ENCODE results near the gene MTHFD1. TPM values are rescaled to one million over a fixed set of nuclear protein-coding genes. Genes with fewer than 3 reads are reported as not detected.
"Not testable (repeated sequence)": the region's sequence is repeated elsewhere in the genome, so short reads cannot be mapped to it uniquely, and the experiment has no call there.

MTHFD1 gene
- polyA plus RNA-seq, 1 donor from 2014 or later = 74.7 TPM

DNA sequence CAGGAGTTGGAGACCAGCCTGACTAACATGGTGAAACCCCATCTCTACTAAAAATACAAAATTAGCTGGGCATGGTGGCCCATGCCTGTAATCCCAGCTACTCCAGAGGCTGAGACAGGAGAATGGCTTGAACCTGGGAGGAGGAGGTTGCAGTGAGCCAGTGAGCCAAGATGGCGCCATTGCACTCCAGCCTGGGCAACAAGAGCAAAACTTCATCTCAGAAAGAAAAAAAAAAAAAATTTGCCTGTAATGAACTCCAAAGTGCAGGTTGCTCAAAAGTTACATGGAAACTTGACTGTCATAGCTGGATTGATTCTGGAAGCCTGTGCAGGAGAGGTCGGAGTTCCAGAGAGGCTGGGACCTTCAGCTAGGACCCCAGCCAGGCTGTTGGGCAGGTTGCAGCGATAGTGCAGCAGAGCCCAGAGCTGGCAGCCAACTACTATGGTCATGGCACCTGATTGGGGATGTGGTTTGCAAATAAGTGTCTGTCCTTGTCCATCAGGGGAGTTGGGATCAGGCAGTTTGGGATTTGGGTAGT lies 5.1 kb downstream of the MTHFD1 start:
- not testable (repeated sequence) for H3K27me3 Mint-ChIP-seq, H3K4me3 Mint-ChIP-seq

DNA sequence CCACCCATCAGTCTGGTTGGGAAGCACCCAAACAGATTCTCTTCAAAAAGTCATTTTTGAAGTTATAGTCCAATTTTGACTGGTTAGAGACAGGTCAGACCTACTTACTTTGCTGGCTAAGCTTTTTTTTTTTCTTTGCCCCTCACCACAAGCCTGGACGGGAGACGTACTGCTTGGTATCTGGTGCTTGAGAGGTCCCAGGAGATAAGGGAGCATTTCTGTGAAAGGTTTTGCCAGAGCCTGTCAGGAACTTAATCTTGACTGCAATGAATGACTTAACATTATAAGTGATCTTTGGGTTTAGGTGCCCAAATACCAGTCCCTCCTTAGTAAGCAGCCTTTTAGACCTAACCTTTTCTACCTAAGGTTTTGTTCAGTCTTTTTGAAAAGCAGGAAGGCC lies 6.3 kb downstream of the MTHFD1 start:
- Mint-ChIP-seq H3K27ac (no peak overlapping the region), H3K36me3 (peaks cover 6% of the 10 kb centered on the region), H3K9me3 (no peaks in the 10 kb centered on the region), H3K4me3 (no peak overlapping the region), H3K4me1 (peaks cover 34 to 52% (median 49%) of the 10 kb centered on the region in 3 donors), H3K27me3 (no peaks in the 10 kb centered on the region)

More for the DNA sequence above, 5.1 kb downstream of the MTHFD1 start:
- not testable (repeated sequence) for H3K9me3 Mint-ChIP-seq, H3K27ac Mint-ChIP-seq, H3K36me3 Mint-ChIP-seq
- H3K4me1 Mint-ChIP-seq = peaks cover 37 to 53% (median 51%) of the 10 kb centered on the region in 3 donors

- no peak overlapping the region for H3K4me3 Mint-ChIP-seq
- H3K27me3 Mint-ChIP-seq = no peaks in the 10 kb centered on the region
- H3K4me1 Mint-ChIP-seq = peaks cover 31 to 46% (median 44%) of the 10 kb centered on the region in 3 donors
- H3K27ac Mint-ChIP-seq = peak overlapping the region in 1 of 3 donors; percentile 87
- H3K9me3 Mint-ChIP-seq = no peaks in the 10 kb centered on the region
- peaks cover 6% of the 10 kb centered on the region for H3K36me3 Mint-ChIP-seq
Observed at GRCh38 chr14:64394977-64395633, 7.0 kb downstream of the MTHFD1 start.

- Mint-ChIP-seq H3K4me3 (peak overlapping the region; percentile 23 to 91 (median 51)), H3K36me3 (peaks cover 10% of the 10 kb centered on the region), H3K4me1 (peaks cover 10 to 17% (median 13%) of the 10 kb centered on the region in 3 donors), H3K27me3 (no peaks in the 10 kb centered on the region), H3K9me3 (no peaks in the 10 kb centered on the region), H3K27ac (peak overlapping the region in 1 of 3 donors; percentile 52)
Observed at GRCh38 chr14:64400829-64401459, 12.8 kb downstream of the MTHFD1 start.

- Mint-ChIP-seq H3K4me1 (peaks cover 10 to 17% (median 13%) of the 10 kb centered on the region in 3 donors), H3K9me3 (no peaks in the 10 kb centered on the region), H3K27me3 (no peaks in the 10 kb centered on the region), H3K36me3 (peaks cover 10% of the 10 kb centered on the region), H3K4me3 (peak overlapping the region in 1 of 4 donors; percentile 43), H3K27ac (no peak overlapping the region)
Observed at GRCh38 chr14:64401949-64402348, 13.8 kb downstream of the MTHFD1 start.

DNA sequence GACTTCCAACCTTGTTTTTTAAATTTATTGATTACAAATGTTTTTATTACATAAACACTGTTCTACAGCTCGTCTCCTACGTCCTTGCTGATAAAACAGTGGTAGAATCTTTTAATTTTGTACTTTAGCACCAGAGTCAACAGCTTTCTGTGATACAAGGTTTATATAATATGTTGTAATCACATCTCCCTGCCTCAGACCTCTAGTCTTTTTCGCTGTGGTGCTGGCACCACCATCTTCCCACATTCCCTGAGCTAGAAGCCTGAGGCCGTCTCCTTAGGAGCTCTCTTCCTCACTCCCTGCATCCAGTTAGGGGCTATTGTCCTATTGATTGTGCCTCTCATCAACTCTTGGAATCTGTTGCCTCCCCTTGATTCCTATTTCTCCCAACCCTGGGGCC lies 17.1 kb downstream of the MTHFD1 start:
- Mint-ChIP-seq H3K27ac (peak overlapping the region in 1 of 3 donors; percentile 19), H3K9me3 (no peaks in the 10 kb centered on the region), H3K36me3 (peaks cover 13% of the 10 kb centered on the region), H3K27me3 (no peaks in the 10 kb centered on the region), H3K4me3 (no peak overlapping the region), H3K4me1 (peaks cover 11 to 26% (median 20%) of the 10 kb centered on the region in 3 donors)

DNA sequence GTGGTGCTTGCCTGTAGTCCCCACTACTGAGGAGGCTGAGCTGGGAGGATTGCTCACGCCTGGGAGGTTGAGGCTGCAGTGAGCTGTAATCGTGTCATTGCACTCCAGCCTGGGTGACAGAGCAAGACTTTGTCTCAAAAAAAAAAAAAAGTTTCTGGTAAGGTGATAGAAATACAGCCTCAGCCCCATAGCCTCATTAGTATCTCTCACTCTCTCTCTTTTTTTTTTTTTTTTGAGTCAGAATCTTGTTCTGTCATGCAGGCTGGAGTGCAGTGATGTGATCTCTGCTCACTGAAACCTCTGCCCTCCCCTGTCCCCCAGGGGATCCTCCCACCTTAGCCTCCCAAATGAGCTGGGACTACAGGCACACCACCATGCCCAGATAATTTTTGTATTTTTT lies 19.2 kb downstream of the MTHFD1 start:
- peaks cover 6 to 22% (median 17%) of the 10 kb centered on the region in 3 donors for H3K4me1 Mint-ChIP-seq
- peak overlapping the region in 1 of 4 donors; percentile 66 for H3K4me3 Mint-ChIP-seq
- peaks cover 9% of the 10 kb centered on the region for H3K36me3 Mint-ChIP-seq
- peak overlapping the region in 1 of 3 donors; percentile 47 for H3K27ac Mint-ChIP-seq
- H3K9me3 Mint-ChIP-seq = no peaks in the 10 kb centered on the region
- H3K27me3 Mint-ChIP-seq = no peaks in the 10 kb centered on the region

- H3K4me1 Mint-ChIP-seq = peaks cover 6 to 22% (median 15%) of the 10 kb centered on the region in 3 donors
- H3K9me3 Mint-ChIP-seq = no peaks in the 10 kb centered on the region
- H3K4me3 Mint-ChIP-seq = peak overlapping the region in 2 of 4 donors; percentile 9 to 68
- H3K27me3 Mint-ChIP-seq = no peaks in the 10 kb centered on the region
- H3K36me3 Mint-ChIP-seq = peaks cover 6% of the 10 kb centered on the region
- peak overlapping the region; percentile 32 to 77 (median 56) for H3K27ac Mint-ChIP-seq
Observed at GRCh38 chr14:64409126-64409920, 21.2 kb downstream of the MTHFD1 start.

GRCh38 chr14:64410084-64410774 lies 22.1 kb downstream of the MTHFD1 start:
- Mint-ChIP-seq H3K27me3 (no peaks in the 10 kb centered on the region), H3K4me3 (no peak overlapping the region), H3K27ac (no peak overlapping the region), H3K4me1 (peaks cover 6 to 19% (median 13%) of the 10 kb centered on the region in 3 donors), H3K36me3 (peaks cover 4% of the 10 kb centered on the region), H3K9me3 (no peaks in the 10 kb centered on the region)

DNA sequence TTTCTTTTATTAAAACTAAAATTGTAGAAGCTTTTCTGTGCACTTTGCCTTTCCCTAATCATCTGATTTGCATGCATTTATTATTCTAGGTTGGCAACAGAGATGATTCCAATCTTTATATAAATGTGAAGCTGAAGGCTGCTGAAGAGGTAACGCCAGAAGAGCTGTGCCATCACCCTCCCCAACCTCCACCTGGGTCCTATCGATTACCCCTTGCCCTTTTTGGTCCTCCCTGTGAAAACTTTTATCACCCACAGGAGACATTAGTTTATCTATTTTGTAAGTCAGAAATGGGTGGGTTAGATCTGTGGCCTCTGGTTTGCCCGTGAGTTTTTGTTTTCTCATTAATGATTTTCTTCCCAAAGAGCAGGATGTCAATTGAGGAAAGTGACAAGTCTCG lies 22.8 kb downstream of the MTHFD1 start:
- Mint-ChIP-seq H3K36me3 (peaks cover 4% of the 10 kb centered on the region), H3K9me3 (no peaks in the 10 kb centered on the region), H3K4me1 (peaks cover 6 to 18% (median 9%) of the 10 kb centered on the region in 3 donors), H3K4me3 (peak overlapping the region in 1 of 4 donors; percentile 66), H3K27me3 (no peaks in the 10 kb centered on the region), H3K27ac (no peak overlapping the region)

- no peak overlapping the region for H3K4me3 Mint-ChIP-seq
- H3K9me3 Mint-ChIP-seq = no peaks in the 10 kb centered on the region
- peaks cover 6 to 18% (median 9%) of the 10 kb centered on the region in 3 donors for H3K4me1 Mint-ChIP-seq
- H3K27me3 Mint-ChIP-seq = no peaks in the 10 kb centered on the region
- peaks cover 4% of the 10 kb centered on the region for H3K36me3 Mint-ChIP-seq
- H3K27ac Mint-ChIP-seq = no peak overlapping the region
Observed at GRCh38 chr14:64412237-64412636, 24.1 kb downstream of the MTHFD1 start.

- H3K4me1 Mint-ChIP-seq = no peaks in the 10 kb centered on the region
- H3K4me3 Mint-ChIP-seq = no peak overlapping the region
- H3K36me3 Mint-ChIP-seq = peaks cover 4% of the 10 kb centered on the region
- H3K27ac Mint-ChIP-seq = no peak overlapping the region
- no peaks in the 10 kb centered on the region for H3K9me3 Mint-ChIP-seq
- no peaks in the 10 kb centered on the region for H3K27me3 Mint-ChIP-seq
Observed at GRCh38 chr14:64416348-64416932, 28.3 kb downstream of the MTHFD1 start.

DNA sequence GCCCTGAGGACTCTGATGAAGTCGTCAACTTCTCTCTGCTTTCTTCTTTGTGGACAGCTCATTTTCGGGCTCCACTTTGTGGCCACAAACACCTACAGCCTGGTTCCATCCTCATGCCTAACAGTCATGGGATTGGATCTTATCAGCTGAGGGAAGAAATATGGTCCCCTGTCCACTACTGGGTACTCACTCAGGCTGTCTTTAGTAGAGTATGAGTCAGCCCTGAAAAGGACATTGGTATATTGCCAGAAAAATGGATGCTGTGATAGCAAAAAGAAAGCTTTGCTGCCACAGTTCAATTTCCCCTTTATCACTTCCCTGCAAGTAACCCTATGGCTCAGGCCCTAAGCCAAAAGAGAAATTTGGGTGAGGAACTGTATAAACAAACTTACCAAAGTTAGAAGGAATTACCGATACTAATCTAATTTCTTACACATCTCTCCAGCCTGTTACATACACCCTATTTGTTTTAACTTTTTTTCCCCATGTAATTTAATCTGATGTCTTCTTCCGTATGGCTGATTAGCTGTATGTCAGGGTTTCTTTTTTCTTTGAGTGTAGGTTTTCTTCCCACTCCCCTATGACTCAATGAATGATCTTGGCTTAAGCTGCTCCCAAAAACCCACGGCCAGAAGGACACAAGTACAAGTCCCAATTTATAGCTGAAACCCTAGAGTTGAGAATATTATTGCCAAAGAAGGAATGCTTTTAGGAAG lies 29.1 kb downstream of the MTHFD1 start:
- H3K27ac Mint-ChIP-seq = no peak overlapping the region
- no peaks in the 10 kb centered on the region for H3K4me1 Mint-ChIP-seq
- H3K27me3 Mint-ChIP-seq = no peaks in the 10 kb centered on the region
- no peaks in the 10 kb centered on the region for H3K9me3 Mint-ChIP-seq
- no peak overlapping the region for H3K4me3 Mint-ChIP-seq
- H3K36me3 Mint-ChIP-seq = peaks cover 4% of the 10 kb centered on the region

DNA sequence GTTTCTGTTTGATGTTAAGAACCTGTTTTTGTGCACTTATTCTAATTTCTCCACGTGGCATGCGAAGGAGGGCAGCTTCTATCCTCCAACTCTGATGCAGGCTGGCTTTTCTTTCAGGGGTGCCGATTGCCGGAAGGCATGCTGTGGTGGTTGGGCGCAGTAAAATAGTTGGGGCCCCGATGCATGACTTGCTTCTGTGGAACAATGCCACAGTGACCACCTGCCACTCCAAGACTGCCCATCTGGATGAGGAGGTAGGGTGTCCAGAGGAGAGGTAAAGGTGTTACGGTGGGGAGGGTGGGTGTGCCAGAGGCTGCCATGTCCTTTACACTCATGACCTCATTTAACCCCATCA lies 29.6 kb downstream of the MTHFD1 start:
- Mint-ChIP-seq H3K27me3 (no peaks in the 10 kb centered on the region), H3K9me3 (no peaks in the 10 kb centered on the region), H3K36me3 (peaks cover 4% of the 10 kb centered on the region), H3K27ac (no peak overlapping the region), H3K4me3 (no peak overlapping the region), H3K4me1 (no peaks in the 10 kb centered on the region)

Data from IgD-negative memory B cell (primary cell).